SW480 (cell line): ENCODE measurements around the gene TRAF7.
"Not testable (repeated sequence)": the region's sequence is repeated elsewhere in the genome, so short reads cannot be mapped to it uniquely, and the experiment has no call there.

Experiments
- DNase-seq: peaks from one replicate; pipeline ENCODE4 v3.0.0-alpha.2; 2016; ENCODE audit warnings: low spot score

The TRAF7 gene

GRCh38 chr16:2200313-2200712 is 44.7 kb downstream of the TRAF7 start:
- DNase-seq = no peak

DNA sequence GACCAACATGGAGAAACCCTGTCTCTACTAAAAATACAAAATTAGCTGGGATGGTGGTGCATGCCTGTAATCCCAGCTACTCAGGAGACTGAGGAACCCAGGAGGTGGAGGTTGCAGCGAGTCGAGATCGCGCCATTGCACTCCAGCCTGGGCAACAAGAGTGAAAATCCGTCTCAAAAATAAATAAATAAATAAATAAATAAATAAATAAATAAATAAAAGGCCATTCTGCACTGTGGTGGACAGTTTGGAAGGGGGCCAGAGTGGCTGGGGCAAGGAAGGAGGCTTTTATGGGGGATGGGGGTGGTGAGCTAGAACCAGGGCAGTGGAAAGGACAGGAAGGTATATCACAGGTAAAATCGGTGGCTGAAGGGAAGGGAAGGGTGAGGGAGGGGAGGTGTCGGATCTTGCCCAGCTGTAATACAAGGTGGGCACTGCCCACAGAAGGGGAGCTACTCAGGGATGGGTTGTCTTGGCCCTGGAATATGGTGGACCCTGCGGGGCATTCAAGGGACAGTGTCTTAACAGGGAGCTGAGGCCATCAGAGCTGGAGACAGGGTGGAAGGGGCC is 47.6 kb downstream of the TRAF7 start:
- DNase-seq = not testable (repeated sequence)

DNA sequence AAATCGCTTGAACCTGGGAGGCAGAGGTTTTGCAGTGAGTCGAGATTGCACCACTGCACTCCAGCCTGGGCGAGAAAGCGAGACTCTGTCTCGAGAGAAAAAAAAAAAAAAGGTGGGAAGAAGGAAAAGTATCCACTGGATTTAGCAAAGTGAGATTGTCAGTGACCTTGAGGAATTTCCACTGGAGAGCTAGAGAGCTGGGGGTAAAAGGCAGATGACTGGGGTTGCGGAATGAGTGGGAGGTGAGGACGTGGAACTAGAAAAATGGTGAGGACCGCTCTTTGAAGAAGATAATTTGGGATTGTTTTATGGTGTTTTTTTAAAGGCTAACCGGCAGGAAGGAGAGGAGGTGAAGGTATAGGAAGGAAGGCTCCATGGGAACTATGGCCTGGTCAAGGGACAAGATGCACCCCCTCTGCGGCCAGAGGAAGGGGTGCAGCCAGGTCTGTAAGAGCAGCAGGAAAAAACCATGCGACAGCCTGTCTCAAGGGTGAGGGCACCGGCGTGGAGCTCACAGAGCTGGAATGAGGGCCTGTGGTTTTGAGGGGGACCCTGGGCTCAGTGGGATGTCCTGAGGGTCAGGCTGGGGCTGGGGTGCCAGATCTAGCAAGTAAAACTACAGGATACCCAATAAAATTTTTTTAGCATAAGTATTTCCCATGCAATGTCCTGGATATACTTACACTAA is 49.0 kb downstream of the TRAF7 start:
- no peak for DNase-seq

GRCh38 chr16:2205104-2205966 is 49.8 kb downstream of the TRAF7 start, which contains the start of gene MLST8:
TSS of gene MLST8 (plus strand) at chr16:2205454. CDS start at chr16:2206086, 632 bp downstream.
- peak; percentile 68 for DNase-seq

GRCh38 chr16:2205967-2206313 is 50.4 kb downstream of the TRAF7 start:
- DNase-seq = no peak

DNA sequence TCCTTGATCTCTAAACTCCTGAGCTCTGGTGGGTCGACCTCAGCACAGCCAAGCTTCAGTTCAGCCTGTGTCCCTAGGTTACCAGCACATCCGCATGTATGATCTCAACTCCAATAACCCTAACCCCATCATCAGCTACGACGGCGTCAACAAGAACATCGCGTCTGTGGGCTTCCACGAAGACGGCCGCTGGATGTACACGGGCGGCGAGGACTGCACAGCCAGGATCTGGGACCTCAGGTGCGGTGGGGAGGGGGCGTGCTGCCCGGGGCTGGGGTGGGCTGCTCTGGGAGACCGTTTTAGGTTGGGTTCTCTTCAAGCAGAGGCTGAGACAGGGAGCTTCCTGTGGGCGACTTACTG is 50.8 kb downstream of the TRAF7 start:
- no peak for DNase-seq

- DNase-seq = no peak
Measured at GRCh38 chr16:2206780-2207433, 51.3 kb downstream of the TRAF7 start.

DNA sequence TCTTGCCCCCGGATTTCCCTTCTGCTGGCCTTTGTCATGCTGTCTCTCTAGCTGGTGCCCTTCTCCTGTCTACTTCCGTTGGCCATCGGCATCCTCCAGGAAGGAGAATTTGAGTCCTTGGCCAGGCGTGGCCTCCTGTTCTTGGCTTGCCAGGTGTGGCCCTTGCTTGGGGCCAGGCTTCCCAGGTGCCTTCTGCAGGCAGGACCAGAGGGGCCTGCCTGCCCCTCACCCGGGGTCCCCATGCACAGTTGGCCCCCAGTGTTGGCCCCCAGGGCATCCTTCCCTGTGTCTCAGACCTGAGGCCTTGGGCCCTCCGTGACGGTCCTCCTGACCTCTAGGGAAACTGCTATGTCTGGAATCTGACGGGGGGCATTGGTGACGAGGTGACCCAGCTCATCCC is 52.3 kb downstream of the TRAF7 start:
- DNase-seq = no peak

DNA sequence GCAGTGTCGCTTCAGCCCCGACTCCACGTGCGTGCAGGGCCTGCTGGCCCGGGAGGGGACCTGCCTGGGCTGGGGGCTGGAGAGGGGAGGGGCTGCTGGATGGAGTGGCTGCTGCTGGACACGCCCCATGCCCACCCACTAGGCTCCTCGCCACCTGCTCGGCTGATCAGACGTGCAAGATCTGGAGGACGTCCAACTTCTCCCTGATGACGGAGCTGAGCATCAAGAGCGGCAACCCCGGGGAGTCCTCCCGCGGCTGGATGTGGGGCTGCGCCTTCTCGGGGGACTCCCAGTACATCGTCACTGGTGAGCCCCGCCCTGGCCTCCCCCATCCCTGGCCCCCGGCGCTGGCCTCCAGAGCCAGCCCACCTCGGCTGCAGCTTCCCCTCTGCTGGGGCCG is 52.7 kb downstream of the TRAF7 start:
- DNase-seq = no peak

GRCh38 chr16:2208772-2209171 is 53.2 kb downstream of the TRAF7 start:
- DNase-seq = no peak

DNA sequence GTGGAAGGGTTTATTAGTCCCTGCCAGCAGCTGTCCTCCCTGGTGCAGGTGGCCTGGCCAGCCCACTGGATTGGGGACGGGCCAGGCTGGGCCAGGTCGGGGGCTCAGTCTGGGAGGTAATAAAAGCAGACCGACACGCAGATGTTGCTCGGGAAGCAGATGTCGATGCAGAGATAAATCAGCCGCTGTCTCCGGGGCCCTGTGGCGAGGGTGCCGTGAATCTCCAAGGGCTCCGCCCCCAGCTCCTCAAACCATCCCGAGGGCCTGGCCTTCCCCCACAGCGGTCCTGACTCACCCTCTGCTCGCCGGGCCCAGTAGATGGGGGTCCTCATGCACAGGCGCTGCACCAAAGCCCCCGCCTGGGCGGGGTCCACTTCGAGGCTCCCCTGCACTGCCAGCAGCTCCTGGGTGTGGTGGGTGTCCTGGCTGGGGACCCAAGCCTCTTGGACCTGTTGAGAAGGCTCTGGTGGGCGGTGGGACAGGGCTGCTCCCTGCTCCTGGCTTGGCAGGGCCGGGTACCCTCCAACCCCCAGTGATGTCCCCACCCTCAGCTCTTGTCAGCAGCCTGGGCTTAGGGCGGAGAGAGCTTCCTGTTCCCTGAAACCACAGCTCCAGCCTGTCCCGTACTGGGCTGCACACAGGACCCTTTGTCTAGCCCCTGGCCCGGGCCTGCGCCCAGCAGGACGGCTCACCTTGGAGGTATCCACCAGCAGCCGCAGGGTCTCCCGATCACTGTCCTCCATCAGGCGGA is 53.9 kb downstream of the TRAF7 start:
- DNase-seq = no peak

- no peak for DNase-seq
Measured at GRCh38 chr16:2210009-2210332, 54.4 kb downstream of the TRAF7 start.

GRCh38 chr16:2210386-2211365 is 55.1 kb downstream of the TRAF7 start, which contains the start of gene BRICD5:
TSS of gene BRICD5 (minus strand) at chr16:2210863. CDS start at chr16:2210833, 30 bp downstream.
- no peak for DNase-seq

DNA sequence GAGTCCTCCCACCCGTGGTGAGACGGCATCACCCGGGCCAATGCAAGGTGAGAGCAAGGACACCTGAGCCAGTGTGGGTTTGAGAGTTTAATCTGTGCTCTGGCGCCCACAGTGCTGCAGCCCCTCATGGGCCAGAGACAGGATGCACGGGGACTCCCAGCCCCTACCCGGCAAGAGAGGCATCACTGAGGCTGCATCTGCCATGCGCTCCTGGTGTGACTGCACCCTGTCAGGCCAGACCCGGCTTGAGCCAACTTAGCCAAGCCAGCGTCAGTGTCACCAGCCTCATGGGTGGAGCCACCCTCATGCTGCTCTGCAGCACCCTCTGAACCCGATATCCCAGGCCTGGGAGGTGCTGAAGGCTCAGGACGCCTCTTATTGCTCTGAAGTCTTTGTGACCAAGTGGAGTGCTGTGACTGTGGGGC is 56.4 kb downstream of the TRAF7 start:
- DNase-seq = no peak

GRCh38 chr16:2212362-2213324 is 57.1 kb downstream of the TRAF7 start:
- DNase-seq = no peak

- no peak for DNase-seq
Measured at GRCh38 chr16:2213817-2214718, 58.5 kb downstream of the TRAF7 start.

GRCh38 chr16:2214719-2214968 is 59.1 kb downstream of the TRAF7 start, which contains the start of gene PGP:
TSS of gene PGP (minus strand) at chr16:2214840. CDS start at chr16:2214777, 63 bp downstream.
- no peak for DNase-seq

DNA sequence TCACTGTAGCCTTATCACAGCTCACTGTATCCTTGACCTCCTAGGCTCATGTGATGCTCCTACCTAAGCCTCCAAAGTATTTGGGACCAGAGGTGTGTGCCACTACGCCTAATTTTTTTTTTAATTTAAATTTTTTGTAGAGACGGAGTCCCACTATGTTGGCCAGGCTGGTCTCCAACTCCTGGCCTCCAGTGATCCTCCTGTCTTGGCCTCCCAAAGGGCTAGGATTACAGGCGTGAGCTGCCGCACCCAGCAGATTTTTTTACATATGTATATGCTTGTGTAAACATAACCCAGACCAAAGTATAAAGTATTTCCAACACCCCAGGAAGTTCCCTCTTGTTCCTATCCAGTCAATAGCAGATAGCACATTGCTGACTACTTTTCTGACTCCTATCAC is 60.7 kb downstream of the TRAF7 start:
- DNase-seq = no peak
